HG03469 (cell line): ENCODE data around the gene SLC1A7.

Experiments
- ATAC-seq: cut with Tn5 transposase; IDR thresholded peaks from one replicate; pipeline ENCODE4 v1.9.1; 2021; ENCODE audit warnings: mild to moderate bottlenecking, moderate library complexity, moderate number of reproducible peaks; ENCODE audit not compliant: unreplicated experiment

The SLC1A7 gene

GRCh38 chr1:53160924-53161378 lies 18.5 kb upstream of the SLC1A7 start:
- ATAC-seq = no peak

- no peak for ATAC-seq
Observed at GRCh38 chr1:53158900-53159299, 16.5 kb upstream of the SLC1A7 start.

- no peak for ATAC-seq
Observed at GRCh38 chr1:53156783-53157182, 14.3 kb upstream of the SLC1A7 start.

GRCh38 chr1:53155945-53156344 lies 13.5 kb upstream of the SLC1A7 start:
- ATAC-seq = no peak

GRCh38 chr1:53155534-53155933 lies 13.1 kb upstream of the SLC1A7 start:
- ATAC-seq = no peak

- no peak for ATAC-seq
Observed at GRCh38 chr1:53154859-53155438, 12.5 kb upstream of the SLC1A7 start.

- ATAC-seq = no peak
Observed at GRCh38 chr1:53153752-53154151, 11.3 kb upstream of the SLC1A7 start.

GRCh38 chr1:53148123-53148522 lies 5.7 kb upstream of the SLC1A7 start:
- ATAC-seq = no peak

- ATAC-seq = no peak
Observed at GRCh38 chr1:53147174-53147573, 4.7 kb upstream of the SLC1A7 start.

GRCh38 chr1:53145942-53146708 lies 3.7 kb upstream of the SLC1A7 start:
- ATAC-seq = no peak

- ATAC-seq = no peak
Observed at GRCh38 chr1:53145619-53145941, 3.1 kb upstream of the SLC1A7 start.

GRCh38 chr1:53145051-53145600 lies 2.7 kb upstream of the SLC1A7 start:
- no peak for ATAC-seq

GRCh38 chr1:53144201-53144600 lies 1.8 kb upstream of the SLC1A7 start:
- ATAC-seq = no peak

GRCh38 chr1:53143527-53143926 lies 1.1 kb upstream of the SLC1A7 start:
- no peak for ATAC-seq

- no peak for ATAC-seq
Observed at GRCh38 chr1:53141487-53142055, 867 bp downstream of the SLC1A7 start.

GRCh38 chr1:53140451-53140850 lies 2.0 kb downstream of the SLC1A7 start:
- no peak for ATAC-seq

GRCh38 chr1:53139951-53140361 lies 2.5 kb downstream of the SLC1A7 start:
- no peak for ATAC-seq

GRCh38 chr1:53138991-53139884 lies 3.2 kb downstream of the SLC1A7 start:
- no peak for ATAC-seq

- ATAC-seq = no peak
Observed at GRCh38 chr1:53137729-53138128, 4.7 kb downstream of the SLC1A7 start.

GRCh38 chr1:53135735-53136114 lies 6.7 kb downstream of the SLC1A7 start:
- ATAC-seq = no peak
